ENCODE results near the gene CST9. TPM values are rescaled to one million over a fixed set of nuclear protein-coding genes. Genes with fewer than 3 reads are reported as not detected.

Gene CST9
- total RNA-seq, 2 experiments from 2014 or later: not detected

GRCh38 chr20:23634044-23634801 lies 28.5 kb upstream of the CST9 start:
- Histone ChIP-seq H3K9me3 (ENCODE audit: control insufficient read depth in 1 of 2, insufficient read depth in 1 of 2, low read length in 2 of 2) (peaks cover 0 to 2% of the 10 kb centered on the region in 2 experiments), H3K4me1 (ENCODE audit: insufficient read depth, low read length) (no peaks in the 10 kb centered on the region), H3K27ac (ENCODE audit: low read depth in 1 of 2, low read length in 2 of 2) (no peak overlapping the region), H3K36me3 (ENCODE audit: insufficient read depth, low read length) (no peaks in the 10 kb centered on the region), H3K4me3 (ENCODE audit: low read length) (no peak overlapping the region), H3K27me3 (ENCODE audit: control insufficient read depth in 1 of 2, insufficient read depth in 2 of 2, low read length in 2 of 2) (peaks cover 5 to 9% of the 10 kb centered on the region in 2 experiments)
- DNase-seq (no peak), ATAC-seq (ENCODE audit: poor library complexity) (no peak)
- Mint-ChIP-seq H3K36me3 (ENCODE audit: low read depth) (no peaks in the 10 kb centered on the region), H3K4me1 (ENCODE audit: low read depth) (peaks cover 5% of the 10 kb centered on the region), H3K4me3 (no peak overlapping the region), H3K27me3 (peaks cover 30% of the 10 kb centered on the region), H3K27ac (no peak overlapping the region), H3K9me3 (no peaks in the 10 kb centered on the region)
- POLR2A ChIA-PET: interaction anchor here (0.6 kb wide), 1 partner anchor 1920 kb away, joined by 3 read pairs; no protein-coding TSS in a partner anchor
- intact Hi-C loops (cut with DNase I, micrococcal nuclease): no loop called here
- CTCF ChIA-PET: no interaction called here
- no peak for TF ChIP-seq CTCF (IDR thresholded peaks at IDR 0.05)

- Mint-ChIP-seq H3K36me3 (ENCODE audit: low read depth) (no peaks in the 10 kb centered on the region), H3K27ac (no peak overlapping the region), H3K4me1 (ENCODE audit: low read depth) (peaks cover 5% of the 10 kb centered on the region), H3K4me3 (no peak overlapping the region), H3K9me3 (no peaks in the 10 kb centered on the region), H3K27me3 (peaks cover 29% of the 10 kb centered on the region)
- CTCF ChIA-PET: no interaction called here
- Histone ChIP-seq H3K27ac (ENCODE audit: low read depth in 1 of 2, low read length in 2 of 2) (no peak overlapping the region), H3K4me1 (ENCODE audit: insufficient read depth, low read length) (no peaks in the 10 kb centered on the region), H3K27me3 (ENCODE audit: control insufficient read depth in 1 of 2, insufficient read depth in 2 of 2, low read length in 2 of 2) (peaks cover 7 to 9% of the 10 kb centered on the region in 2 experiments), H3K4me3 (ENCODE audit: low read length) (no peak overlapping the region), H3K36me3 (ENCODE audit: insufficient read depth, low read length) (no peaks in the 10 kb centered on the region), H3K9me3 (ENCODE audit: control insufficient read depth in 1 of 2, insufficient read depth in 1 of 2, low read length in 2 of 2) (peaks cover 0 to 2% of the 10 kb centered on the region in 2 experiments)
- POLR2A ChIA-PET: no interaction called here
- no peak for TF ChIP-seq CTCF (IDR thresholded peaks at IDR 0.05)
- no peak for ATAC-seq (ENCODE audit: poor library complexity)
- DNase-seq: no peak
- intact Hi-C loops (cut with DNase I, micrococcal nuclease): no loop called here
These were observed 27.2 kb upstream of the CST9 start for GRCh38 chr20:23632711-23633573.

- H3K9me3 Mint-ChIP-seq: no peaks in the 10 kb centered on the region
- H3K4me3 Mint-ChIP-seq: no peak overlapping the region
- no peaks in the 10 kb centered on the region for H3K36me3 Mint-ChIP-seq (ENCODE audit: low read depth)
- no peak for TF ChIP-seq CTCF (IDR thresholded peaks at IDR 0.05)
- intact Hi-C loops (cut with DNase I, micrococcal nuclease): no loop called here
- Histone ChIP-seq H3K9me3 (ENCODE audit: control insufficient read depth in 1 of 2, insufficient read depth in 1 of 2, low read length in 2 of 2) (peaks cover 0 to 2% of the 10 kb centered on the region in 2 experiments), H3K4me1 (ENCODE audit: insufficient read depth, low read length) (no peaks in the 10 kb centered on the region), H3K4me3 (ENCODE audit: low read length) (no peak overlapping the region), H3K27ac (ENCODE audit: low read depth in 1 of 2, low read length in 2 of 2) (no peak overlapping the region), H3K36me3 (ENCODE audit: insufficient read depth, low read length) (no peaks in the 10 kb centered on the region), H3K27me3 (ENCODE audit: control insufficient read depth in 1 of 2, insufficient read depth in 2 of 2, low read length in 2 of 2) (peaks cover 6 to 9% of the 10 kb centered on the region in 2 experiments)
- POLR2A ChIA-PET: no interaction called here
- no peak for ATAC-seq (ENCODE audit: poor library complexity)
- peaks cover 28% of the 10 kb centered on the region for H3K27me3 Mint-ChIP-seq
- CTCF ChIA-PET: no interaction called here
- no peak for DNase-seq
- H3K27ac Mint-ChIP-seq: no peak overlapping the region
- peaks cover 5% of the 10 kb centered on the region for H3K4me1 Mint-ChIP-seq (ENCODE audit: low read depth)
These were observed 26.4 kb upstream of the CST9 start for GRCh38 chr20:23631981-23632710.

Measured in CD4-positive, alpha-beta T cell (primary cell).